T follicular helper cell (primary cell): ENCODE measurements around the gene DUSP14.
"Not testable (repeated sequence)": the region's sequence is repeated elsewhere in the genome, so short reads cannot be mapped to it uniquely, and the experiment has no call there.

Source experiments
- DNase-seq: peaks from one replicate; pipeline ENCODE4 v3.0.0-alpha.2; 2020; ENCODE audit warnings: low read depth
- total RNA-seq, 2 experiments: gene quantifications; one replicate each; lab custom pipeline; 2026; lab: John Stamatoyannopoulos, UW

DUSP14 gene, protein sequence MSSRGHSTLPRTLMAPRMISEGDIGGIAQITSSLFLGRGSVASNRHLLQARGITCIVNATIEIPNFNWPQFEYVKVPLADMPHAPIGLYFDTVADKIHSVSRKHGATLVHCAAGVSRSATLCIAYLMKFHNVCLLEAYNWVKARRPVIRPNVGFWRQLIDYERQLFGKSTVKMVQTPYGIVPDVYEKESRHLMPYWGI
- total RNA-seq, result 11.8 to 20.0 reads per million in 2 experiments

DNA sequence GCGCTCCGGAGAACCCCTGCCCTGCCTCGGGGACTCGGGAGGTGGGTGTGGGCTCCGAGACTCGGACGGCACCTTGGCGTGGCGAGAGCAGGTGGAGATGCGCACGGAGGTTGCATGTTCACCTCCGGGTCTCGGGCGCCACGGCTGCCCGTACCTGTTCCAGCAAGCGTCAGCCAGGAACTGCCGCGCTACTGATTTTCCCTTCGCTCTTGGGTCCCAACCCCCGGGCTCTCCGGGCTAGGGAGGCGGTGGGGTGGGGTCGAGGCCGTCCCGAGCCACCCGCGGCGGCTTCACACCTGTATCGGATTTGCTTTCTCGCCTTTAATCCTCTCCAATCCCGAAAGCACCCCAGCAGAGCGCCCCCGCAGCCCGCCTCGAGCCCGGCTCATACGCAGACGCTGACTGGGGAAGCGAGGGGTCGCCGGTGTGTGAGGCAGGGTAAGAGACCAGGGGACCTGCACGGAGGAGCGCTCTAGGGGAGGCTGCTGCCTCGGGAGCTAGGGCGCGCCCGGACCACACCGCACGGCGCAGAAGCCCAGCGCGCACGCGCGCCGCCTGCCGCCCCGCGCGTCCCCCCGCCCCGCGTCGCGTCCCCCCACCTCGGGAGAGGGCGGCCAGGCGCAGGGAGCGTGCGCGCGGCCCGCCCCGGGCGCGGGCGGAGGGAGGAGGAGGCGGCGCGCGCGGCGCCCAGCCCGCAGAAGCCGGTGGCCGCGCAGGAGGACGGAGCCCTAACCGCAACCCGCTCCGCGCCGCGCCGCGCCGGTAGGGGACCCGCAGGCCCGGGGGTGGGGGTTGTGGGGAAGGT, at the start of gene DUSP14:
TSS of gene DUSP14 (plus strand) at position 695 of the 805 bp plus-strand sequence. CDS start 22,382 bp downstream, outside the sequence.
- peak; percentile 74 for DNase-seq

DNA sequence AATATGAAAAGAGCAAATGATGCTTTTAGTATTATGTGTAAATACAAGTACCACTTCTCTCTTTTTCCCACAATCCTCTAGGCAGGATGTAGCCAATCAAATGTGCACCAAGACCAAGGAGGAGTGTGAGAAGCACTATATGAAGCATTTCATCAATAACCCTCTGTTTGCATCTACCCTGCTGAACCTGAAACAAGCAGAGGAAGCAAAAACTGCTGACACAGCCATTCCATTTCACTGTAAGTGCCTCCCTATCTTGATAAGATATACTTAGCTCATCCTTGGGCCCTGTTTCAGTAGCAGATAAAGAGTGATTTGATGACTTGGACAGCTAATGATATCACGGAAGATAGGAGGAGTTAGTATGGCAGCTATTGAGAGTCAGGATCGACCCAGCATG, 49.3 kb upstream of the DUSP14 start:
- no peak for DNase-seq

DNA sequence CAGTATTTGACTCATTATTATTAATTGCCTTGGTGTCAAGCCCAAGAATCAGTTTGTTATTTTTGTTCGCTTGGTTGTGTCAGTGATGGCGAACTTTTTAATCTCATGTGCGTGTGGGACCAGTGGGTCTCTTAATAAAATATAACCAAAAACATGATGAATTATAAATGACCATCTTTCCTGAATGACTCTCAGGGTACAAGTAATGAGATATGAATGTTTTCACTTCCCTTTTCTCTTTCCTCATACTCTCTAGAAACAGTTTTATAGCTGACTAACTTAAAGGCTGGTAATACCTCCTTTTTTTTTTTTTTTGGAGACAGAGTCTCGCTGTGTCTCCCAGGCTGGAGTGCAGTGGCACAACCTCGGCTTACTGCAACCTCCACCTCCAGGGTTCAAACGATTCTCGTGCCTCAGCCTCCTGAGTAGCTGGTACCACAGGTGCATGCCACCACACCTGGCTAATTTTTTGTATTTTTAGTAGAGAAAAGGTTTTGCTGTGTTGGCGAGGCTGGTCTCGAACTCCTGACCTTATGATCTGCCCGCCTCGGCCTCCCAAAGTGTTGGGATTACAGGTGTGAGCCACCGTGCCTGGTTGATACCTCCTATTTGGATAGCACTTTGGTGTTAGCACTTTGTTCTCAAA, 48.2 kb upstream of the DUSP14 start:
- not testable (repeated sequence) for DNase-seq

GRCh38 chr17:37446027-37446426, 43.7 kb upstream of the DUSP14 start:
- no peak for DNase-seq

DNA sequence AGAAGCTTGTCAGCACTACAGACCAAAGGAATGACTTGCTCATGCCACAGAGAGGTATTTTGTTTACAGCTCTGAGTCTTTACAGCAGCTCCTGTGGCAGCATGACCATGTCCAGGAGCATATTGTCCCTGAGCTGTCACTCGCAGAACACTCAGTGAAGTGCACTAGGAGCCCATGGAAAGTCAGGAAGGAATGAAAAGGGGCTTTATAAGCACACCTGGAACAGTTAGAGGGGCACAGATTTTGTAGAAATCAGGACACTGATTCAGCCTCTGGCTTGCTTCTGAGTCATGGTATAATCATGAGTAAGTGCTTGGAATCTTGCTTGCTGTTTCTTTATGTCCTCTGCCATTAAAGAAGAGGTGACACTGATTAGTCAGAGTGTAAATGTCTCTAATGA, 42.0 kb upstream of the DUSP14 start:
- DNase-seq, result no peak

GRCh38 chr17:37450112-37450511, 39.6 kb upstream of the DUSP14 start:
- no peak for DNase-seq

- DNase-seq, result not testable (repeated sequence)
Observed at GRCh38 chr17:37457801-37458200, 31.9 kb upstream of the DUSP14 start.

DNA sequence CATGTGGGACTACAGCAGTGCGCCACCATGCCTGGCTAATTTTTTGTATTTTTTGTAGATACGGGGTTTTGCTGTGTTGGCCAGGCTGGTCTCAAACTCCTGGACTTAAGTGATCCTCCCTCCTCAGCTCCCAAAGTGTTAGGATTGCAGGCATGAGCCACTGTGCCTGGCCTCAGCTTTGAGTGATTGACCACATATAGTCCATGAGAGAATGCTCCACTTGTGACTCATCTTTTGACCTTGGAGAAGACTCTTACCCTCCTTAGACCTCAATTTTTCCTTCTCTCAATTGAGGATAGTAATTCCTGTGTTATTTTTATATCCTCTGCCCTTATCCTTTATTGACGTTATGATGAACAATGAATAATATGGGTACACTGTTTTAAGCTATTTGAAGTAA, 30.9 kb upstream of the DUSP14 start:
- DNase-seq, result no peak

- DNase-seq, result no peak
Observed at GRCh38 chr17:37461668-37462067, 28.0 kb upstream of the DUSP14 start.

DNA sequence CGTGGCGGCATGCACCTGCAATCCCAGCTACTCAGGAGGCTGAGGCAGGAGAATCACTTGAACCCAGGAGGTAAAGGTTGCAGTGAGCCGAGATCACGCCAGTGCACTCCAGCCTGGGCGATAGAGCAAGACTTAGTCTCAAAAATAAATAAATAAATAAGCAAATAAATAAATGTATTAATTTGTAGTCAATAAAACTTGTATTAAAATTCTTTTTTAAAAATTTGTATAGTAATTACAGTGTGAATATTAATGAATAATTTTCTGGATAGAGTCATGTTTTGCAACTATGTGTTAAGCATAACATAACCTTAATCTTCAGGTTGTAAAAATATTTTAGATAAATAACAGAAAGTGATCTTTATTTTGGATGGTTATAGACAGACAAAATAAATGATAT, 27.2 kb upstream of the DUSP14 start:
- no peak for DNase-seq

DNA sequence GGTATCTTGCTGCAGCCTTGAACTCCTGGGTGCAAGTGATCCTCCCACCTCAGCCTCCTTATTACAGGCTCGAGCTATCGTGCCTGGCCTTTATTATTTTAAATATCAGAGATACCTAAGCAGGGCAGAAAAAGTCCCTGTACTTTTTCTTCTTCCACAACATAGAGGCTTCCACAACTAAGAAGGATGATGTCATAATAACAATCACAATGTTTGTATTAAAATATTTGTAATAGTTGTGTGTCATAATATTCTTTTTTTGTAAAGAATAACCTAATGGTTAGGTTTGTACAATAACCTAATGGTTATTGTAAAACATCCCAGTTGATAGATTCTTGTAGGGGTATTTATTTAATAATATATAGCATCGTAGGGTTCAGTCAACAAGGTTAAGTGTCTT, 26.7 kb upstream of the DUSP14 start:
- no peak for DNase-seq

GRCh38 chr17:37465069-37465616, 24.5 kb upstream of the DUSP14 start:
- DNase-seq, result no peak

GRCh38 chr17:37466471-37466870, 23.2 kb upstream of the DUSP14 start:
- no peak for DNase-seq

DNA sequence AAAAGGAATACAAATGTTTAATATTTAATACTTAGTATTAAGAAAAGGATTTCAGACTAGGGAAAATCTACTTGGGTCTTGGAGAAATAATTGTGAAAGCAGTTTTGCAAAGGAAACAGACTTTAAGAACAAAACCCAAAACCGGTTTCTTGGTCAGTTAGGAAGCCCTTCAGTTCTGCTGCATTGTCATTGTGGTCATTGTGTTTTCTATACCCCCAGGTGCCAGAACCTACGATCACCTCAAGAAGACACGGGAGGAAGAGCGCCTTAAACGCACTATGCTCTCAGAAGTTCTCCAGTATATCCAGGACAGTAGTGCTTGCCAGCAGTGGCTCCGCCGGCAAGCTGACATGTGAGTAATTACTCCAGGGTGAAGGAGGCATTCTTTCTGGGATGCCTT, 19.5 kb upstream of the DUSP14 start:
- no peak for DNase-seq

DNA sequence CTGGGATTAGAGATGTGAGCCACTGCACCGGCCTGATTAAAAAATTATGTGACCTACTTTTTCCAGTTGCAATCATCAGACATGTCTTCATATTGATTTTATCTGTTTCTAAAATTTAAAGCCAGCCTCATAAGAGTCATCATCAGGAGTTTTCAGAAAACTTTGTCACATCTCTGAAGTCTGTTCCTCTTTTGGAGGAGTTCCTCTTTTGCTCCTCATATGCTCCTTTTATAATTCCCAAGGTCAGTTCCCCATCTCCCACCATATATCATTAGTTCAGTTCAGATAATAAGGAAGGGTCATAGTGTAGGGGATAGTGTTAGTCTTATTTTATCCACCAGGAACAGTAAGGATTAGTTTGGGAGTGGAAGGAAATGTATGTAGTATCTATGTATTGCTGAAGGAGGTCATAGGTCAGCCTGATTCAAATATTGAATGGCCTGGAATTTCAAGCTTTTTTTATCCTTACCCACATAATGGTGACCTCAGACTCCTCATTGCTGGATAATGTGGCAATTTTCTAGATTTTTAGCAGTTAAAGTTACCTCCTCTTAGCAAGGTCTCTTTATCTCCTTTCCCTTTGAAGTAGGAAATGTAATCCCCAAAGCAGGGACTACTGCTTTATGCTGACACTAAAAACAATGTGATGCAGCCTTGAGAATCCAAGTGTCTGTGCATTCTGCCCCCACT, 13.8 kb upstream of the DUSP14 start:
- no peak for DNase-seq

- no peak for DNase-seq
Observed at GRCh38 chr17:37476431-37477120, 13.1 kb upstream of the DUSP14 start.

GRCh38 chr17:37478187-37478586, 11.5 kb upstream of the DUSP14 start:
- no peak for DNase-seq

DNA sequence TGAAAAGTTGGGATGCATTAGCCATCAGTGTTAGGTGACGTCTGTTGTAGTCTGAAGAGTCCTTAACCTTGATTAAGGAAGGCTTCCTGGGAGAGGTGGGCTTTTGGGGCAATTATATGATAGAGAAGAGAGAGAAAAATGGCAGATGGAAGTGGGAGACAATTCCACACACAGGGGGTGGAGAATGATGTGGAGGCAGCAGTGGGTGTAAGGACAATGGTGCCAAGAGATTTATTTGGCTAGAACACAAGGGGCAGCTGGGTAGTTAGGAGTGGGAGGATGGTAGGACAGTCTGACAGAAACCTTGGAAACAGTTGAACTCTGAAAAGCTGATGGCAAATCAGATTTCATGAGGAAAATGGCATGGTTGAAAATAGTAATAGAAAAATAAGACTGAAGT, 10.7 kb upstream of the DUSP14 start:
- no peak for DNase-seq

DNA sequence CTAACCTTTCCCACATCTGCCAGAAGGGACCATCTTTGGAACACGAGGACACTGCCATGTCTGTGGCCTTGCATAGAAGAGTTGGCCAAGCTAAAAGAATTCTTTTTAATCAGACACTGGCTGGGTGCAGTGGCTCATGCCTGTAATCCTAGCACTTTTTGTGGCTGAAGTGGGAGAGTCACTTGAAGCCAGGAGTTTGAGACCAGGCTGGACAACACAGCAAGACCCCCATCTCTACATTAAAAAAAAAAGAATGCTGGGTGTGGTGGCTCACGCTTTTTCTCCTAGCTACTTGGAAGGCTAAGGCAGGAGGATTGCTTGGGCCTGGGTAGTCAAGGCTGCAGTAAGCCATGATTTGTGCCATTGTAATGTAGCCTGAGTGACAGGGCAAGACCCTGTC, 9.3 kb upstream of the DUSP14 start:
- no peak for DNase-seq

DNA sequence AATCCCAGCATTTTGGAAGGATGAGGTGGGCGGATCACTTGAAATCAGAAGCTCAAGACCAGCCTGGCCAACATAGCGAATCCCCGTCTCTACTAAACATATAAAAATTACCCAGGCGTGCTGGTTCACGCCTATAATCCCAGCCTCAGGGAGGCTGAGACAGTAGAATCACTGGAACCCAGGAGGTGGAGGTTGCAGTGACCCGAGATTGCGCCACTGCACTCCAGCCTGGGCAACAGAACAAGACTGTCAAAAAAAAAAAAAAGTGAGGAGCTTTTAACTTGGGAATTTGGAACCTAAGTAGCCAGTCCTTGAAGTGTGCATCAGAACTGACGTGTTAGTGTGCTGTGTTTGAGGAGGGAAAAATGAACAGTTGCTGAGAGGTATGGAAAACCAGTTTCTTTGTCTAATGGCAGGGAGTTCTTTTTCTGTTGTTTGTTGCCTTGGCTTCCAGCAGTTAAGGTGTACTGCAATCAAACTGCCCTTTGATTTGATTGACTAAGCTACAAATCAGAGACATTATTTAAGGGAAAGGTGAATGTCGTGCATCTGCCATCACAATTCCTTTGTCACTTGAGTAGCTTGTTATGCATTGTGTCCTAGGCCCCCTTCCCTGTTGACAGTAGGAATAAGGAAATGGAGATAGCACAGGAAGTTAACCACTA, 8.6 kb upstream of the DUSP14 start:
- DNase-seq, result no peak
